Neural crest cell (in vitro differentiated cells): ENCODE results near the gene EXOC4. TPM values are rescaled to one million over a fixed set of nuclear protein-coding genes. Genes with fewer than 3 reads are reported as not detected.

Experiments used
- DNase-seq: peaks from one replicate; pipeline ENCODE4 v3.0.0; 2021; ENCODE audit warnings: low read depth, mixed read lengths, low spot score
- H3K27ac Mint-ChIP-seq: one replicate; pipeline ENCODE4 v1.8.0; 2021; ENCODE audit warnings: mild to moderate bottlenecking, mixed read lengths; ENCODE audit not compliant: unreplicated experiment
- H3K27me3 Mint-ChIP-seq: 2 replicates; pipeline ENCODE4 v1.8.0; 2021; ENCODE audit warnings: low read depth, mild to moderate bottlenecking, mixed read lengths
- H3K36me3 Mint-ChIP-seq: 2 replicates; pipeline ENCODE4 v1.8.0; 2021; ENCODE audit warnings: low read depth, mild to moderate bottlenecking, mixed read lengths
- H3K4me1 Mint-ChIP-seq: 2 replicates; pipeline ENCODE4 v1.8.0; 2021; ENCODE audit warnings: mixed read lengths
- H3K4me3 Mint-ChIP-seq: one replicate; pipeline ENCODE4 v1.8.0; 2021; ENCODE audit warnings: mild to moderate bottlenecking, mixed read lengths
- H3K9me3 Mint-ChIP-seq: 2 replicates; pipeline ENCODE4 v1.8.0; 2021; ENCODE audit warnings: mixed read lengths
- CTCF ChIP-seq: fragments of 200-600 bp; sonication (generic); conservative IDR thresholded peaks from 2 replicates; pipeline ENCODE4 v1.5.0; 2021; ENCODE audit warnings: antibody characterized with exemption, mild to moderate bottlenecking
- total RNA-seq: library from RNA; stranded (reverse); gene quantifications from 2 replicates; pipeline ENCODE4 v1.2.1, GENCODE V29; 2021

The EXOC4 gene
- total RNA-seq, 1 donor from 2014 or later = 79.7 TPM

GRCh38 chr7:134004829-134005505 lies 752.1 kb downstream of the EXOC4 start:
- H3K4me3 Mint-ChIP-seq = no peak overlapping the region
- no peak overlapping the region for H3K27ac Mint-ChIP-seq
- no peaks in the 10 kb centered on the region for H3K4me1 Mint-ChIP-seq
- no peaks in the 10 kb centered on the region for H3K27me3 Mint-ChIP-seq
- H3K36me3 Mint-ChIP-seq = peaks cover 7% of the 10 kb centered on the region
- no peak for DNase-seq
- no peaks in the 10 kb centered on the region for H3K9me3 Mint-ChIP-seq
- no peak for TF ChIP-seq CTCF

- H3K9me3 Mint-ChIP-seq = no peaks in the 10 kb centered on the region
Observed at GRCh38 chr7:134009314-134010110, 756.6 kb downstream of the EXOC4 start.

GRCh38 chr7:134013249-134013648 lies 760.4 kb downstream of the EXOC4 start:
- DNase-seq = no peak
- H3K36me3 Mint-ChIP-seq = peaks cover 2% of the 10 kb centered on the region
- H3K4me3 Mint-ChIP-seq = no peak overlapping the region
- H3K9me3 Mint-ChIP-seq = no peaks in the 10 kb centered on the region
- no peak for TF ChIP-seq CTCF
- H3K27ac Mint-ChIP-seq = no peak overlapping the region
- H3K4me1 Mint-ChIP-seq = peaks cover 2% of the 10 kb centered on the region
- no peaks in the 10 kb centered on the region for H3K27me3 Mint-ChIP-seq

More at GRCh38 chr7:134009314-134010110, 756.6 kb downstream of the EXOC4 start:
- no peak for DNase-seq
- TF ChIP-seq CTCF = no peak
- H3K36me3 Mint-ChIP-seq = peaks cover 9% of the 10 kb centered on the region
- no peaks in the 10 kb centered on the region for H3K27me3 Mint-ChIP-seq
- H3K4me3 Mint-ChIP-seq = no peak overlapping the region
- no peak overlapping the region for H3K27ac Mint-ChIP-seq
- H3K4me1 Mint-ChIP-seq = no peaks in the 10 kb centered on the region

GRCh38 chr7:134014935-134015334 lies 762.1 kb downstream of the EXOC4 start:
- no peak for TF ChIP-seq CTCF
- DNase-seq = no peak
- Mint-ChIP-seq H3K27ac (no peak overlapping the region), H3K4me1 (peaks cover 5% of the 10 kb centered on the region), H3K9me3 (no peaks in the 10 kb centered on the region), H3K27me3 (no peaks in the 10 kb centered on the region), H3K4me3 (no peak overlapping the region), H3K36me3 (peaks cover 2% of the 10 kb centered on the region)

GRCh38 chr7:134016223-134016941 lies 763.5 kb downstream of the EXOC4 start:
- peak; percentile 46 for DNase-seq
- peaks cover 2% of the 10 kb centered on the region for H3K36me3 Mint-ChIP-seq
- no peak overlapping the region for H3K27ac Mint-ChIP-seq
- H3K4me3 Mint-ChIP-seq = no peak overlapping the region
- H3K9me3 Mint-ChIP-seq = no peaks in the 10 kb centered on the region
- H3K4me1 Mint-ChIP-seq = peaks cover 5% of the 10 kb centered on the region
- peak; percentile 82 for TF ChIP-seq CTCF
- H3K27me3 Mint-ChIP-seq = no peaks in the 10 kb centered on the region
